ENCODE measurements around the gene SOX18. TPM values are rescaled to one million over a fixed set of nuclear protein-coding genes. Genes with fewer than 3 reads are reported as not detected.

Gene SOX18
- total and polyA plus RNA-seq, 2 of the 13 experiments (the other 11 are each of a cell fraction or from before 2014, with no cell fraction given) = 1.6 to 1.9 TPM

- TF ChIP-seq SAP130 (CRISPR knock-in tag; IDR thresholded peaks at IDR 0.05; ENCODE audit: low read depth) (peak; percentile 74; the same call in 1 of the 2 replicates), SMAD1 (CRISPR knock-in tag; IDR thresholded peaks at IDR 0.05; ENCODE audit: borderline replicate concordance, low read depth) (peak; percentile 95), KDM2A (CRISPR knock-in tag; IDR thresholded peaks at IDR 0.05; ENCODE audit: borderline replicate concordance, low read depth) (peak; percentile 84), TCF12 (IDR thresholded peaks at IDR 0.05) (no peak), TCF12 (CRISPR knock-in tag; IDR thresholded peaks at IDR 0.05) (peak; percentile 69; the same call in 1 of the 2 replicates), AKNA (CRISPR knock-in tag; IDR thresholded peaks at IDR 0.05; ENCODE audit: borderline replicate concordance) (no peak), NFIB (CRISPR knock-in tag; IDR thresholded peaks at IDR 0.05; ENCODE audit: borderline replicate concordance) (0 out of 2 replicates have a peak, but pooled peaks have one; percentile 23), HMGXB4 (CRISPR knock-in tag; IDR thresholded peaks at IDR 0.05; ENCODE audit: borderline replicate concordance in 1 of 2, low read depth in 1 of 2) (peak; percentile 93 to 94), DZIP1 (CRISPR knock-in tag; IDR thresholded peaks at IDR 0.05) (peak; percentile 73; the same call in 1 of the 2 replicates), CBX5 (CRISPR knock-in tag; IDR thresholded peaks at IDR 0.05; ENCODE audit: borderline replicate concordance) (peak; percentile 62; the same call in 1 of the 2 replicates), AHR (CRISPR knock-in tag; IDR thresholded peaks at IDR 0.05) (peak; percentile 4; the same call in 1 of the 2 replicates), TAF15 (IDR thresholded peaks at IDR 0.05; ENCODE audit: low read depth, low read length, poor library complexity, severe bottlenecking) (no peak), RELA (CRISPR knock-in tag; IDR thresholded peaks at IDR 0.05) (peak; percentile 43; the same call in 1 of the 2 replicates), ZNF264 (CRISPR knock-in tag; IDR thresholded peaks at IDR 0.05) (peak; percentile 33; the same call in 1 of the 2 replicates), CHD2 (IDR thresholded peaks at IDR 0.05; ENCODE audit: low read depth, low read length) (peak; percentile 69; the same call in 1 of the 2 replicates), ZNF772 (CRISPR knock-in tag; IDR thresholded peaks at IDR 0.05) (peak; percentile 75; the same call in 1 of the 2 replicates), ZMYM4 (CRISPR knock-in tag; IDR thresholded peaks at IDR 0.05) (no peak), HDAC6 (IDR thresholded peaks at IDR 0.05; ENCODE audit: low read depth, low read length) (no peak)
Measured at GRCh38 chr20:64057628-64058498, 8.4 kb upstream of the SOX18 start (continued).

Data from HepG2 (cell line).